T-helper 2 cell treated with Interferon-gamma antibody and Interleukin-4, amounts not matched to agents 5 μg/mL and 100 μg/mL, for 36 hours (primary cell): ENCODE results near the gene SELENOK.
A peak's percentile ranks its signal among the peaks of the same experiment; 100 is the strongest.

ENCODE experiments used
- DNase-seq: peaks from one replicate; pipeline ENCODE4 v3.0.0; 2021; ENCODE audit warnings: low spot score
- H3K27ac Mint-ChIP-seq: one replicate; pipeline ENCODE4 v1.8.0; 2021; ENCODE audit warnings: mild to moderate bottlenecking, mixed read lengths
- H3K27me3 Mint-ChIP-seq: one replicate; pipeline ENCODE4 v1.8.0; 2021; ENCODE audit warnings: low read depth, mixed read lengths
- H3K36me3 Mint-ChIP-seq: one replicate; pipeline ENCODE4 v1.8.0; 2021; ENCODE audit warnings: low read depth, mixed read lengths
- H3K4me1 Mint-ChIP-seq: one replicate; pipeline ENCODE4 v1.8.0; 2021; ENCODE audit warnings: low read depth, mixed read lengths
- H3K4me3 Mint-ChIP-seq: one replicate; pipeline ENCODE4 v1.8.0; 2022; ENCODE audit warnings: mild to moderate bottlenecking, moderate library complexity, mixed read lengths
- H3K9me3 Mint-ChIP-seq: one replicate; pipeline ENCODE4 v1.8.0; 2021; ENCODE audit warnings: mixed read lengths

SELENOK gene

GRCh38 chr3:53900666-53901331 is 9.1 kb upstream of the SELENOK start:
- H3K27me3 Mint-ChIP-seq = peaks cover 43% of the 10 kb centered on the region
- H3K4me1 Mint-ChIP-seq = no peaks in the 10 kb centered on the region
- H3K27ac Mint-ChIP-seq = no peak overlapping the region
- H3K9me3 Mint-ChIP-seq = no peaks in the 10 kb centered on the region
- H3K4me3 Mint-ChIP-seq = no peak overlapping the region
- H3K36me3 Mint-ChIP-seq = no peaks in the 10 kb centered on the region
- DNase-seq = no peak

- H3K9me3 Mint-ChIP-seq = no peaks in the 10 kb centered on the region
- H3K4me3 Mint-ChIP-seq = no peak overlapping the region
- no peaks in the 10 kb centered on the region for H3K4me1 Mint-ChIP-seq
- H3K36me3 Mint-ChIP-seq = no peaks in the 10 kb centered on the region
- no peak for DNase-seq
- peaks cover 46% of the 10 kb centered on the region for H3K27me3 Mint-ChIP-seq
- H3K27ac Mint-ChIP-seq = no peak overlapping the region
Observed at GRCh38 chr3:53899750-53900149, 8.1 kb upstream of the SELENOK start.

GRCh38 chr3:53892286-53892637 is 603 bp upstream of the SELENOK start:
- Mint-ChIP-seq H3K27ac (peak overlapping the region; percentile 99), H3K4me3 (peak overlapping the region; percentile 94), H3K4me1 (peaks cover 40% of the 10 kb centered on the region), H3K36me3 (peaks cover 19% of the 10 kb centered on the region), H3K9me3 (peaks cover 12% of the 10 kb centered on the region), H3K27me3 (peaks cover 22% of the 10 kb centered on the region)
- no peak for DNase-seq

GRCh38 chr3:53890726-53891475 is 758 bp downstream of the SELENOK start:
- Mint-ChIP-seq H3K4me3 (peak overlapping the region; percentile 94), H3K36me3 (peaks cover 28% of the 10 kb centered on the region), H3K9me3 (peaks cover 12% of the 10 kb centered on the region), H3K27me3 (peaks cover 14% of the 10 kb centered on the region), H3K27ac (peak overlapping the region; percentile 99), H3K4me1 (peaks cover 45% of the 10 kb centered on the region)
- peak; percentile 37 for DNase-seq

GRCh38 chr3:53888232-53888631 is 3.4 kb downstream of the SELENOK start:
- Mint-ChIP-seq H3K27me3 (peaks cover under 1% of the 10 kb centered on the region), H3K27ac (no peak overlapping the region), H3K9me3 (peaks cover 10% of the 10 kb centered on the region), H3K36me3 (peaks cover 34% of the 10 kb centered on the region), H3K4me1 (peaks cover 44% of the 10 kb centered on the region), H3K4me3 (peak overlapping the region; percentile 6)
- DNase-seq = no peak

GRCh38 chr3:53887446-53887845 is 4.2 kb downstream of the SELENOK start:
- Mint-ChIP-seq H3K4me3 (peak overlapping the region; percentile 39), H3K4me1 (peaks cover 42% of the 10 kb centered on the region), H3K27ac (peak overlapping the region; percentile 39), H3K9me3 (peaks cover 2% of the 10 kb centered on the region), H3K27me3 (no peaks in the 10 kb centered on the region), H3K36me3 (peaks cover 38% of the 10 kb centered on the region)
- DNase-seq = no peak

DNA sequence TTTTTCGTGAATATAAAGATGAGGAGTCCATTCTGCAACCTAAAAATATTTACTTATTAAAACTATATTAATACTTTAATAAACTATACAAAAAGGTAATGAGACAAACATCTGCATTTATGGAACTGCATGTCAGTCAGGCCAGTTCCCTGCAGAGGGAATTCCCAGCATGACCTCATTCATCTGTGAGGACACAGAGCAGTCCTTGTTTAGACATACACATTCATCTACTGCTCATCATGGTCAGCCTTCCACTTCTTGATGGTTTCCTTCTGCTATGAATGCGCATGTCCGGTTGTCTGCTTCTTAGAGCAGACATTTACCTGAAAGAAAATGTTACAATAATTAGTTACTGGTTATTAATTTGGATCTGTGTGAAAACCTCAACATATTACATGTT is 6.4 kb downstream of the SELENOK start:
- no peak overlapping the region for H3K4me3 Mint-ChIP-seq
- H3K27ac Mint-ChIP-seq = no peak overlapping the region
- no peak for DNase-seq
- no peaks in the 10 kb centered on the region for H3K9me3 Mint-ChIP-seq
- H3K27me3 Mint-ChIP-seq = no peaks in the 10 kb centered on the region
- peaks cover 38% of the 10 kb centered on the region for H3K36me3 Mint-ChIP-seq
- peaks cover 39% of the 10 kb centered on the region for H3K4me1 Mint-ChIP-seq

GRCh38 chr3:53884623-53885022 is 7.0 kb downstream of the SELENOK start:
- no peaks in the 10 kb centered on the region for H3K27me3 Mint-ChIP-seq
- no peaks in the 10 kb centered on the region for H3K9me3 Mint-ChIP-seq
- no peak overlapping the region for H3K27ac Mint-ChIP-seq
- H3K4me3 Mint-ChIP-seq = no peak overlapping the region
- peaks cover 44% of the 10 kb centered on the region for H3K36me3 Mint-ChIP-seq
- peaks cover 39% of the 10 kb centered on the region for H3K4me1 Mint-ChIP-seq
- no peak for DNase-seq

DNA sequence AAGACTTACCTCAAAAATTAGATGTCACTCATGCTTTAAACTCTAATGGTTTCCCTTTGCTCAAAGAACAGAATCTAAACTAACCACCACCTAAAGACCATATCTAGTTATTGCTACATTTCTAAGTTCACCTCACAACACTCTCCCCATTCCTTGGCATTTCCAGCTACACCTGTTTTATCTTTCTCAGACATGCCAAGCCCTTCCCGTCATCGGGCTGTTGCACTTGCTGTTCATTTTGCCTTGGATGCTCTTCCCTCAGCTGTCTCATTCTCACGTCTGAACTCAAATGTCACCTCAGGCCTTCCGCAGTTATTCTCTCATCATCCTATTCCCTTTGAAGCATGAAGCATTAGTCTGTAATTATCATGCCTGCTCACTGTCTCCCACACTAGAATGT is 8.7 kb downstream of the SELENOK start:
- H3K9me3 Mint-ChIP-seq = no peaks in the 10 kb centered on the region

GRCh38 chr3:53881691-53882593 is 9.7 kb downstream of the SELENOK start, which contains the start of gene ACTR8:
Gene ACTR8 (minus strand): TSS chr3:53882152. CDS start chr3:53882101, 51 bp downstream.
- H3K4me3 Mint-ChIP-seq = peak within 1 kb of the TSS; percentile 96
- H3K27me3 Mint-ChIP-seq = no peaks in the 10 kb centered on the region
- no peaks in the 10 kb centered on the region for H3K9me3 Mint-ChIP-seq
- H3K4me1 Mint-ChIP-seq = peaks cover 23% of the 10 kb centered on the region
- H3K27ac Mint-ChIP-seq = peak within 1 kb of the TSS; percentile 99
- H3K36me3 Mint-ChIP-seq = peaks cover 44% of the 10 kb centered on the region
- peak; percentile 88 for DNase-seq

More for the DNA sequence above, 8.7 kb downstream of the SELENOK start:
- Mint-ChIP-seq H3K4me1 (peaks cover 31% of the 10 kb centered on the region), H3K4me3 (peak overlapping the region; percentile 96), H3K27me3 (no peaks in the 10 kb centered on the region), H3K27ac (peak overlapping the region; percentile 99), H3K36me3 (peaks cover 43% of the 10 kb centered on the region)
- no peak for DNase-seq

GRCh38 chr3:53880396-53881345 is 11.0 kb downstream of the SELENOK start:
- H3K4me3 Mint-ChIP-seq = peak overlapping the region; percentile 96
- H3K27me3 Mint-ChIP-seq = no peaks in the 10 kb centered on the region
- H3K36me3 Mint-ChIP-seq = peaks cover 47% of the 10 kb centered on the region
- H3K9me3 Mint-ChIP-seq = no peaks in the 10 kb centered on the region
- DNase-seq = no peak
- peak overlapping the region; percentile 99 for H3K27ac Mint-ChIP-seq
- peaks cover 20% of the 10 kb centered on the region for H3K4me1 Mint-ChIP-seq

DNA sequence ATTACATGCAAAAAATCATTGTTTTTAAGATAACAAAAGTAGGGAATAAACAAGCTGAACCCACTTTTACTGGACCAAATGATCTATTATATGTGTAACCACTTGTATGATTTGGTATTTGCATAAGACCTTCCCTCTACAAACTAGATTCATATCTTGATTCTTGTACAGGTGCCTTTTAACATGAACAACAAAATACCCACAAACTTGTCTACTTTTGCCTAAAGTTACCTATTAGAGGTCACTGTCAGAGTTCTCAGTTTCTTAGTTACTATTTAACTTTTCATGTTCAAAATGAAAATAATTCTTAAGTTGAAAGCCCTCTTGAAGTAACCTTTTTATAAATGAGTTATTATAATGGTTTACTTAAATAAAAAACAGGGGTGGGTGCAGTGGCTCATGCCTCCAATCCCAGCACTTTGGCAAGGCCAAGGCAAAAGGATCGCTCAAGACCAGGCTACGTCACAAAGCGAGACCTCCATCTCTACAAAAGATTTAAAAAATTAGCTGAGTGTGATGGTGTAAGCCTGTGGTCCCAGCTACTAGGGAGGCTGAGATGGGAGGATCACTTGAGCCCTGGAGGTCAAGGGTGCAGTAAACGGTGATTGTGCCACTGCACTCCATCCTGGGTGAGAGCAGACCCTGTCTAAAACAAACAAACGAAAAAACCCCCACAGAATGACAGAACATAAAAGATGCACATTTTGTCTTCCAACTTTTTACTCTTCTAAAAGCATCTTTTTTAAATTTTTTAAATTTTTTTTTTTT is 25.7 kb downstream of the SELENOK start:
- Mint-ChIP-seq H3K4me1 (peaks cover 6% of the 10 kb centered on the region), H3K4me3 (no peak overlapping the region), H3K9me3 (no peaks in the 10 kb centered on the region), H3K36me3 (peaks cover 58% of the 10 kb centered on the region), H3K27me3 (no peaks in the 10 kb centered on the region), H3K27ac (no peak overlapping the region)
- no peak for DNase-seq
